Measurements from ENCODE around the gene HOXA7. TPM values are rescaled to one million over a fixed set of nuclear protein-coding genes. Genes with fewer than 3 reads are reported as not detected.

Gene HOXA7
- total and polyA plus RNA-seq, 10 of the 15 experiments (the other 5 are each of a cell fraction or from before 2014, with no cell fraction given), result not detected

- Histone ChIP-seq H3K4me1 (ENCODE audit: control insufficient read depth, insufficient read depth, low read length) (no peaks in the 10 kb centered on the region), H3K9me3 (replicated peaks; ENCODE audit: control insufficient read depth, insufficient read depth, low read length) (no peaks in the 10 kb centered on the region), H3K79me2 (ENCODE audit: control insufficient read depth, insufficient read depth, low read length) (no peaks in the 10 kb centered on the region), H3K36me3 (ENCODE audit: control insufficient read depth in 2 of 2, insufficient read depth in 2 of 2, low read length in 1 of 2) (no peaks in the 10 kb centered on the region), H3K27ac (ENCODE audit: control insufficient read depth, insufficient read depth) (no peak overlapping the region), H3K27me3 (replicated peaks in 1 of 2; ENCODE audit: control insufficient read depth in 2 of 2, insufficient read depth in 2 of 2, low read length in 1 of 2) (peaks cover 0 to 2% of the 10 kb centered on the region in 2 experiments; a peak in 3 of 4 replicates), H4K20me1 (ENCODE audit: control insufficient read depth, insufficient read depth) (no peaks in the 10 kb centered on the region), H3K4me2 (ENCODE audit: control insufficient read depth, insufficient read depth) (no peak overlapping the region), H3K4me3 (no peak overlapping the region), H3K9ac (ENCODE audit: control insufficient read depth, insufficient read depth, low read length) (no peak overlapping the region), H2AFZ (ENCODE audit: control insufficient read depth, low read depth, low read length) (no peak overlapping the region)
- no peak for FAIRE-seq
- POLR2A ChIA-PET, result no interaction called here
- SMC1A ChIA-PET (ENCODE audit: uncharacterized antibody, unreplicated experiment), result no interaction called here
- no TSS peak for BruUV-seq (replicated peaks)
- DNase-seq (ENCODE audit: low read depth, low spot score), result no peak
- WGBS (ENCODE audit: insufficient coverage, insufficient replicate concordance, low lambda C conversion rate, missing lambda C conversion rate), result 57% methylated on average over 5 of the region's 5 CpGs
- no peak for ATAC-seq
- RAD21 ChIA-PET (ENCODE audit: unreplicated experiment), result no interaction called here
- TF ChIP-seq BMI1 (IDR thresholded peaks at IDR 0.05; ENCODE audit: borderline replicate concordance), result no peak
- TF ChIP-seq, protein P1, sequence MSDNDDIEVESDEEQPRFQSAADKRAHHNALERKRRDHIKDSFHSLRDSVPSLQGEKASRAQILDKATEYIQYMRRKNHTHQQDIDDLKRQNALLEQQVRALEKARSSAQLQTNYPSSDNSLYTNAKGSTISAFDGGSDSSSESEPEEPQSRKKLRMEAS (IDR thresholded peaks at IDR 0.05; ENCODE audit: low read depth, low read length), result no peak
- TF ChIP-seq CTCF (IDR thresholded peaks at IDR 0.05 in 2 of 3, conservative IDR thresholded peaks at IDR 0.05 in 1 of 3; ENCODE audit: control insufficient read depth in 2 of 3, extremely low read depth in 1 of 3, insufficient read depth in 1 of 3, low read depth in 3 of 3, low read length in 3 of 3), result no peak
- no peak for TF ChIP-seq JUND (IDR thresholded peaks at IDR 0.05; ENCODE audit: low read depth, low read length)
- TF ChIP-seq EGR1 (IDR thresholded peaks at IDR 0.05; ENCODE audit: borderline replicate concordance in 1 of 2, low read depth in 2 of 2, low read length in 2 of 2), result no peak
- TF ChIP-seq CBX3 (IDR thresholded peaks at IDR 0.05; ENCODE audit: borderline replicate concordance, low read depth), result no peak
- TF ChIP-seq SUPT20H (IDR thresholded peaks at IDR 0.05; ENCODE audit: borderline replicate concordance, control insufficient read depth, low read depth, low read length), result no peak
- TF ChIP-seq IRF3 (IDR thresholded peaks at IDR 0.05), result no peak
- TF ChIP-seq ATF3 (IDR thresholded peaks at IDR 0.05; ENCODE audit: borderline replicate concordance, extremely low read depth, low read depth, low read length), result no peak
- TF ChIP-seq EED (IDR thresholded peaks at IDR 0.05; ENCODE audit: low read depth), result no peak
- intact Hi-C loops (cut with micrococcal nuclease; ENCODE audit: unreplicated experiment), result no loop called here
- CTCF ChIA-PET, result no interaction called here
- in situ Hi-C loops (cut with MboI), result no loop called here
Observed at GRCh38 chr7:27125986-27126394, 30.5 kb downstream of the HOXA7 start.
